Heart left ventricle (tissue), 16 donors: ENCODE results near the gene MYO3A. TPM values are rescaled to one million over a fixed set of nuclear protein-coding genes. Genes with fewer than 3 reads are reported as not detected.

Experiments
- ATAC-seq, 4 donors: fragments of 200-7000 bp; cut with Tn5 transposase; one replicate each; pipeline ENCODE4 v1.9.1; 2020 to 2022; ENCODE audit warnings: moderate library complexity in 4 of 4, mild to moderate bottlenecking in 3 of 4, moderate number of reproducible peaks in 1 of 4
- DNase-seq, 5 donors: peaks; one replicate each; pipeline ENCODE4 v3.0.0-alpha.2; 2020
- H3K27ac ChIP-seq, 12 donors: fragments of 200-600 bp; sonication (generic) in 4 of 12; one replicate each; pipeline versions ENCODE4 v1.5.0 to v1.8.0; 2016 to 2022; ENCODE audit warnings: mild to moderate bottlenecking in 2 of 12
- H3K27me3 ChIP-seq, 9 donors: fragments of 200-600 bp; sonication (generic) in 2 of 9; one replicate each; pipeline versions ENCODE4 v1.5.1 to v1.8.0; 2016 to 2022; ENCODE audit warnings: mild to moderate bottlenecking in 3 of 9
- H3K36me3 ChIP-seq, 9 donors: fragments of 200-600 bp; sonication (generic) in 2 of 9; one replicate each; pipeline versions ENCODE4 v1.5.0 to v1.8.0; 2018 to 2022; ENCODE audit warnings: mild to moderate bottlenecking in 2 of 9
- H3K4me1 ChIP-seq, 12 donors: fragments of 200-600 bp; sonication (generic) in 4 of 12; one replicate each; pipeline versions ENCODE4 v1.5.0 to v1.8.0; 2016 to 2022; ENCODE audit warnings: mild to moderate bottlenecking in 3 of 12
- H3K4me3 ChIP-seq, 12 donors: fragments of 200-600 bp; sonication (generic) in 4 of 12; one replicate each; pipeline versions ENCODE4 v1.5.0 to v1.8.0; 2017 to 2022; ENCODE audit warnings: mild to moderate bottlenecking in 9 of 12, moderate library complexity in 4 of 12
- H3K9me3 ChIP-seq, 12 donors: fragments of 200-600 bp; sonication (generic) in 4 of 12; one replicate each; pipeline versions ENCODE4 v1.5.0 to v1.8.0; 2016 to 2022; ENCODE audit warnings: mild to moderate bottlenecking in 1 of 12
- CTCF ChIP-seq, 12 donors: fragments of 200-600 bp; sonication (generic) in 4 of 12; IDR thresholded peaks; one replicate each; pipeline versions ENCODE4 v1.5.0 to v1.8.0; 2018 to 2022; ENCODE audit warnings: antibody characterized with exemption in 12 of 12, mild to moderate bottlenecking in 5 of 12
- POLR2A ChIP-seq, 2 donors: fragments of 450-650 bp; IDR thresholded peaks; one replicate each; pipeline ENCODE4 v1.6.1; 2017; ENCODE audit warnings: antibody characterized with exemption in 2 of 2, mild to moderate bottlenecking in 2 of 2, moderate library complexity in 2 of 2
- WGBS, 4 donors: extraction: QIAGEN DNeasy Blood & Tissue Kit in 2 of 4; methylation state at CpG; one replicate each; pipeline versions ENCODE4 v1.1.5 to v1.1.7; 2013 to 2018; 5-methylcytosine and 5-hydroxymethylcytosine counted together
- intact Hi-C, 10 donors: fragments of 100-400 bp; cut with DNase I; formaldehyde crosslinking; loops; one replicate each; pipeline versions ENCODE4 v1.11.1 to v1.14.2; 2022
- polyA plus RNA-seq, 2 donors: library from polyadenylated mRNA; stranded (reverse); fragments of 200-250 nt; gene quantifications; one replicate each; pipeline ENCODE4 v1.2.3, GENCODE V29; 2013
- total RNA-seq, 9 donors: library from RNA; depleted of rRNA in 2 of 9; stranded (reverse); fragments of >200 nt in 2 of 9; fragmentation: NEBNext Ultra II Directional in 3 of 9; extraction: Animal tissue kit (Norgen Biotek cat#: 25700) in 3 of 9; gene quantifications; one replicate each; pipeline versions ENCODE4 v1.1.0 to v1.2.4, GENCODE V29; 2016 to 2023
- donor health status: ischemic (EF 13 %, LVEDD 7.1; RV severe dilation, severe dysfunction).
- donor health status: healthy with polysubstance abuse.
- donor health status: DM: no; HTN: yes; CAD: no.
- donor health status: DM: no; HTN: no; CAD: no.
- donor health status: ischemic (EF 25% LVEDD 6.9; RV normal size, moderate dysfunction).
- donor health status: ischemic (EF 25% LVEDD 5.7; RV mildly dilated, moderate dysfunction).
- donor health status: healthy.
- donor health status: DM: yes; HTN: yes; CAD: no.
- donor health status: ischemic (EF 35%, LVEDD 5.7; RV mildly dilated, moderate dysfunction).
- donor health status: nonischemic (EF 11% LVEDD 7.7; RV severe dilation, severe dysfunction).
- donor health status: DM: yes; HTN: yes; CAD: no.
- donor health status: PGD.
- donor health status: ischemic (EF 29% LVEDD 5.4; RV normal size, mild dysfunction).
- donor health status: nonischemic (EF 23%, LVEDD 6.1; RV moderate dilation, normal function).

MYO3A gene
- total and polyA plus RNA-seq, 11 donors = 0.14 TPM; not detected in 10

- Histone ChIP-seq H3K36me3 (no peaks in the 10 kb centered on the region), H3K27me3 (peaks cover 0 to 5% (median 0%) of the 10 kb centered on the region in 9 donors), H3K4me1 (no peaks in the 10 kb centered on the region), H3K27ac (no peak overlapping the region), H3K4me3 (no peak overlapping the region), H3K9me3 (no peaks in the 10 kb centered on the region)
- intact Hi-C loops = loop anchor here in 1 of 10 donors (10.0 kb wide), 1 partner anchor 63 kb away; no protein-coding TSS in a partner anchor
- TF ChIP-seq CTCF (IDR thresholded peaks at IDR 0.05) = no peak
- no peak for TF ChIP-seq POLR2A (IDR thresholded peaks at IDR 0.05)
- 54 to 67% (median 60%) methylated on average over 7 of the region's 7 CpGs for WGBS, 4 donors
- DNase-seq = no peak
- no peak for ATAC-seq
Observed at GRCh38 chr10:26172131-26172530, 238.1 kb downstream of the MYO3A start.

GRCh38 chr10:26173837-26174236 is 239.8 kb downstream of the MYO3A start:
- Histone ChIP-seq H3K27ac (no peak overlapping the region), H3K4me3 (no peak overlapping the region), H3K27me3 (peaks cover 0 to 5% (median 0%) of the 10 kb centered on the region in 9 donors), H3K4me1 (no peaks in the 10 kb centered on the region), H3K9me3 (no peaks in the 10 kb centered on the region), H3K36me3 (no peaks in the 10 kb centered on the region)
- no peak for TF ChIP-seq CTCF (IDR thresholded peaks at IDR 0.05)
- no peak for TF ChIP-seq POLR2A (IDR thresholded peaks at IDR 0.05)
- WGBS, 4 donors = 23 to 54% (median 38%) methylated on average over 1 to 2 of the region's 2 CpGs
- DNase-seq = no peak
- intact Hi-C loops = loop anchor here in 1 of 10 donors (10.0 kb wide), 1 partner anchor 61 kb away; no protein-coding TSS in a partner anchor
- no peak for ATAC-seq

GRCh38 chr10:26177341-26177740 is 243.3 kb downstream of the MYO3A start:
- Histone ChIP-seq H3K27ac (no peak overlapping the region), H3K27me3 (no peaks in the 10 kb centered on the region), H3K4me3 (no peak overlapping the region), H3K36me3 (no peaks in the 10 kb centered on the region), H3K4me1 (no peaks in the 10 kb centered on the region), H3K9me3 (no peaks in the 10 kb centered on the region)
- no peak for ATAC-seq
- 62 to 81% (median 79%) methylated on average over 4 of the region's 4 CpGs for WGBS, 4 donors
- TF ChIP-seq POLR2A (IDR thresholded peaks at IDR 0.05) = no peak
- TF ChIP-seq CTCF (IDR thresholded peaks at IDR 0.05) = no peak
- intact Hi-C loops = loop anchor here in 1 of 10 donors (10.0 kb wide), 1 partner anchor 57 kb away; no protein-coding TSS in a partner anchor
- no peak for DNase-seq

- H3K9me3 ChIP-seq = no peaks in the 10 kb centered on the region
- no peaks in the 10 kb centered on the region for H3K4me1 ChIP-seq
- DNase-seq (no peak), ATAC-seq (no peak)
- no peak overlapping the region for H3K27ac ChIP-seq
- H3K36me3 ChIP-seq = no peaks in the 10 kb centered on the region
- TF ChIP-seq POLR2A (IDR thresholded peaks at IDR 0.05) = no peak
- no peak overlapping the region for H3K4me3 ChIP-seq
- 62 to 73% (median 64%) methylated on average over 5 of the region's 5 CpGs for WGBS, 4 donors
- no peaks in the 10 kb centered on the region for H3K27me3 ChIP-seq
- intact Hi-C loops = no loop called here
Observed at GRCh38 chr10:26194275-26194674, 260.2 kb downstream of the MYO3A start.

GRCh38 chr10:26197248-26197647 is 263.2 kb downstream of the MYO3A start:
- no peaks in the 10 kb centered on the region for H3K9me3 ChIP-seq
- H3K27ac ChIP-seq = no peak overlapping the region
- WGBS, 4 donors = 77 to 93% (median 84%) methylated on average over 2 of the region's 2 CpGs
- no peak overlapping the region for H3K4me3 ChIP-seq
- H3K36me3 ChIP-seq = no peaks in the 10 kb centered on the region
- intact Hi-C loops = no loop called here
- H3K4me1 ChIP-seq = no peaks in the 10 kb centered on the region
- H3K27me3 ChIP-seq = no peaks in the 10 kb centered on the region
- DNase-seq (no peak), ATAC-seq (no peak)
- no peak for TF ChIP-seq CTCF (IDR thresholded peaks at IDR 0.05)
- TF ChIP-seq POLR2A (IDR thresholded peaks at IDR 0.05) = no peak
